GM21825 (cell line): ENCODE data around the gene SESN1.

ENCODE experiments used
- ATAC-seq: cut with Tn5 transposase; IDR thresholded peaks from one replicate; pipeline ENCODE4 v1.9.1; 2021; ENCODE audit warnings: mild to moderate bottlenecking, moderate library complexity; ENCODE audit not compliant: unreplicated experiment

SESN1 gene

GRCh38 chr6:109062216-109062615, 32.4 kb downstream of the SESN1 start:
- no peak for ATAC-seq

- ATAC-seq = no peak
These were observed 34.1 kb downstream of the SESN1 start for GRCh38 chr6:109060571-109060970.

- no peak for ATAC-seq
These were observed 35.0 kb downstream of the SESN1 start for GRCh38 chr6:109059571-109060021.

GRCh38 chr6:109059153-109059552, 35.5 kb downstream of the SESN1 start:
- ATAC-seq = no peak

DNA sequence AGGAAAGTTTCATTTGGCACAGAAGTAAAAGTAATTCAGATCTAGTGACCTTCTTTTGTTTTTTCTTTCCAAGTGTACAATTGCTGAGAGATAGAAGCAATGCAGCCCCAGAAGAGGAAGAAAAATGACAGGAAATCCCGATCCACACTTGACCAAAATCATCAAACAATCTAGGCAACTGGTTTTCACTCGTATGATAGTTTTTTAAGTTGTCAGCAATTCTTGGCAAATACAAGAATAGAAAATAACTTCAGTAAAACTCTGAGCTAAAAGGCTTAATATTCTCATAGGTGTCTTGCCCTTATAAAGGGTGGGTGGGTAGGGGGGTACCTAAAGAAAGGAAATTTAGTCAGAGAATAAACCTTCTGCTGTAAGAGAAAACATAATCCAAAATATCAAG, 36.0 kb downstream of the SESN1 start:
- ATAC-seq = no peak

- ATAC-seq = no peak
These were observed 38.0 kb downstream of the SESN1 start for GRCh38 chr6:109056661-109057060.

- no peak for ATAC-seq
These were observed 38.8 kb downstream of the SESN1 start for GRCh38 chr6:109055771-109056235.

- ATAC-seq = no peak
These were observed 41.3 kb downstream of the SESN1 start for GRCh38 chr6:109053336-109053735.

DNA sequence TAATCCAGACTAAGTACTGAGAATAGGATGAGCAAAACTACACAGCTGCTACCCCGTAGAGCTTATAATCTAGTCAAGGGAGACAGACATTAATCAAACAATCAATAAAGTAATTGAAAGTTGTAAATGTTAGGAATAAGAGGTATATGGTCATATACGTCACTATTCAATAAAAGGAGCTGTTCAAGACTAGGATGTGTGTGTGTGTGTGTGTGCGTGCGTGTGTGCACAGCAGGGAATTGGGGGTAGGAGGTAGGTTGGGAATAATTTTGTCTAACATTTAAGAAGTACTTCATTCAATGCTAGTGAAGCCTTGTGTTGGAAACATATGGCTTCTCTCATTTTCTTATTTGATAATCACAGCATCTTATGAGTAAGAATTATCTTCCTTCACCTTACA, 41.8 kb downstream of the SESN1 start:
- ATAC-seq = no peak

DNA sequence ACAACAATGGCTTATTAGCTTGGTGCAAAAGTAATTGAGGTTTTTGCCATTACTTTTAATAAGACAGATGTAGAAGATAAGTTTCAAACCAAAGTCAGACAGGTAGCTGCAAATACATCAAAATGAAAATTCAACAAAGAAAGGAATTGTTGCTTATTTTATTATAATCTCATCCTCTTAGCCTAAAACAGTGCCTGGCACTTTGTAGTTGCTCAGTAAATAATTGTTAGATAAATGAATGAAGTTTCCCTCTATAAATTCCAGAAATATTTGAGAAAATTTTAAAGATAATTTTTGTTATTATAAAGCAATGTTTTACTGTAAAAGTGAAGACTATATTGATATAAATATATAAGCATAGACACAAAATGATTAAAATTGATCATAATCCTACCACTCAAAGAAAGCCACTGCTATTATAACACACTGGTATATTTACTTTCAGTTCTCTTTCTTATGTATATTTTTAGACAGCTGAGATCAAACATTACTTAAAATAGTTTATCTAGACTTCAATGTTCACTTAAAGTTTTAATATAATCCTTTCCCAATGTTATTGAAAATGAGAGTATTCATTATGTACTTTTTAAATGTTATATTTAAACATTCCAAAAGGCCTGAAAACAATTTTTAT, 42.5 kb downstream of the SESN1 start:
- no peak for ATAC-seq

DNA sequence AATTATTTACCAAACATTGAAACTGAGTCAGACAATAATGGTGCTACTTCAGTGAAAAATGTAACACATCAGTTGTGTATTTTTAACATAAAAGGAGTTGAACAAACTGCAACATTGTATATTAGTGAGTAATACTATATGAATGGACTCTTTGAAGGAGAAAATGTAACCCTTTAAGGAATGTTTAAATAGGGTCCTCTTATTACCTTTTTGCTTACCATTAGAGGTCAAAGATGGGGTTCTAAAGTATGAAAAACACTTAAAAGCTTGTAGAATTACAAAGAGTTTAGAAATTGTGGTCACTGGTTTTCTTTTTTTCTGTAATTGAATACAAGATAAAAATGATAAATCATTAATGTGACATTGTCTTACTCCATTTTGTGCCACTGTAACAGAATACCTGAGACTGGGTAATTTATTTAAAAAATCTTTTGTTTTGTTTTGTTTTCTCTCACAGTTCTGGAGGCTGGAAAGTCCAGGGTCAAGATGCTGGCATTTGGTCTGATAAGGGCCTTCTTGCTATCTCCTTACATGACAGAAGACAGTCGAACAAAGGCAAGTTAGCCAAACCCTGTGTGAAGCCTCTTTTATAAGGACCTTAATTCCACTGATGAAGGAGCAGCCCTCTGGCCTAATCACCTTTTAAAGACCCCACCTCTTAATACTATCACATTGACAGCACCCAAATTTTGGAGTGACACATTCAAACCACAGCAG, 43.2 kb downstream of the SESN1 start:
- no peak for ATAC-seq

GRCh38 chr6:109050447-109051102, 44.1 kb downstream of the SESN1 start:
- ATAC-seq = no peak

GRCh38 chr6:109050012-109050411, 44.6 kb downstream of the SESN1 start:
- no peak for ATAC-seq

GRCh38 chr6:109048670-109049415, 45.8 kb downstream of the SESN1 start:
- no peak for ATAC-seq

- no peak for ATAC-seq
These were observed 46.5 kb downstream of the SESN1 start for GRCh38 chr6:109048176-109048575.

- ATAC-seq = no peak
These were observed 49.2 kb downstream of the SESN1 start for GRCh38 chr6:109045493-109045892.

GRCh38 chr6:109039795-109040194, 54.9 kb downstream of the SESN1 start:
- ATAC-seq = no peak

- no peak for ATAC-seq
These were observed 55.7 kb downstream of the SESN1 start for GRCh38 chr6:109038837-109039398.

DNA sequence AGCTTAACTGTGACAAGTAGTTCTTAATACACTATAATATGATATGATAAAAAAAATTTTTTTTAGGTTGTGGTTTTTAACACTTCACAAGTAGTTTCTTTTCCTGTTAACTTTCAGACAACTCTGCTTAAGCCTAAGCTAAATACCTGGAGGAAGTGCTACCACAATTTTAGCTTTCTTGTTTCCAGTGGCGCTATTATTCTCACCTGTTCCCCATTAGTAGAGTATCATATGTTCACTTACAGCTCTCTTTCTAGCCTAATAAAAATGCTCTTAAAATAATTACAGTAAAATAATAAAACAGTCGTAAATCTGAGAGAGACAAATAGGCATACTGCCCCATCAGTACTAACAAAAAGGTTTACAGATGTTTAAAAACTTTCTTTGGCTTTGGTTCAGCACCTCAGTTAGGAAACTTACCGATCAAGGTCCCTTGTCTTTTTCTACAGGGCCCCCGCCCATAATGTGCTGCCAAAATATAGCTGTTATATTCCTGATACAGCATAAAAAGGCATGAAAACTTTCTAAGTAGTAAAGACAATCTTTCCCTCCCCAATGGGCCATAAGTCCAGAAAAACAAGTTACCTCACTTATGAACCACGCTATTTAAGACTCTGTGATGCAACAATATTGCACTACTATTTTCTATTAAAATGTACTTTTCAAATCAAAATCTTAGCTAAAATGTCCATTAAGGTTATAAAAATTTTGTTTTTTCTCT, 57.9 kb downstream of the SESN1 start:
- ATAC-seq = no peak

DNA sequence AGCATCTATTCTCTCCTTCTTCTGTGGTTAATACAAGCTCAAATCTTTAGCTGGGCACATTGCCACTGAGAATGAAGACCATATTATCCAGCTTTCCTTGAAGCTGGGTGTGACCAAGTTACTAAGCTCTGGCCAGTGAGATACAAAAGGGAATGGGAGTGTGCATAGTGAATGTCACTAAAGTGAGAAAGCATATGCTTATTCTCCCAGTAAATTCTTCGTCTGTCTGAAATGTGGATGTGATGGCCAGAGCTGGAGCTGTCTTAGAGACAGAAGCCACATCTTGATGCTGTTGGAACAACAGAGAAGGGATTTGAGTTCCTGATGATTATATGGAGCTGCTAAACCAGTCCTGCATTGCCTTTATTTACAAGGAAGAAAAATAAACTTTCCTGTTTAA, 60.1 kb downstream of the SESN1 start:
- no peak for ATAC-seq
